C4-2B (cell line): ENCODE data around the gene SSBP2.

Source experiments
- ZFX ChIP-seq: fragments of 450-650 bp; IDR thresholded peaks from 2 replicates; pipeline ENCODE4 v1.6.1; 2017
- TF ChIP-seq, protein P1 (sequence below): fragments of 450-650 bp; conservative IDR thresholded peaks from 2 replicates; pipeline ENCODE4 v1.5.1; 2017; ENCODE audit warnings: mild to moderate bottlenecking

DNA sequence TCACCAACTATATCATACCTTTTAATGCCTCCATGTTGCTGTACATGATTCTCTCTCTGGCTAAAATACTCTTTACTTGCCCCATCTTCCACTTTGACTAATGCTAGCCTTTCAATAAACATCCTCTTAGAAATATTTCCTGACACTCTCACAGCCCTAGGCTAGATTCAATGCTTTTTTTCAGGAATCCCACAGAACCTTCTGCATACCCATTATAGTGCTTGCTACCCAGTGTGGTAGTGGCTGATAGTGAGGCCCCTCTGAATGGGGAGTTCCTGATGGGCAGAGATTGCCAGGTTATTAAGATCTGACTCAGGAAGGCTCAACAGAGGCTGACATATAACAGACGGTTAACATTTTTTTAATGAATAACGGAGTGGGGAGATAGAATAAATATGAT lies 11.6 kb downstream of the SSBP2 start:
- TF ChIP-seq, protein P1, sequence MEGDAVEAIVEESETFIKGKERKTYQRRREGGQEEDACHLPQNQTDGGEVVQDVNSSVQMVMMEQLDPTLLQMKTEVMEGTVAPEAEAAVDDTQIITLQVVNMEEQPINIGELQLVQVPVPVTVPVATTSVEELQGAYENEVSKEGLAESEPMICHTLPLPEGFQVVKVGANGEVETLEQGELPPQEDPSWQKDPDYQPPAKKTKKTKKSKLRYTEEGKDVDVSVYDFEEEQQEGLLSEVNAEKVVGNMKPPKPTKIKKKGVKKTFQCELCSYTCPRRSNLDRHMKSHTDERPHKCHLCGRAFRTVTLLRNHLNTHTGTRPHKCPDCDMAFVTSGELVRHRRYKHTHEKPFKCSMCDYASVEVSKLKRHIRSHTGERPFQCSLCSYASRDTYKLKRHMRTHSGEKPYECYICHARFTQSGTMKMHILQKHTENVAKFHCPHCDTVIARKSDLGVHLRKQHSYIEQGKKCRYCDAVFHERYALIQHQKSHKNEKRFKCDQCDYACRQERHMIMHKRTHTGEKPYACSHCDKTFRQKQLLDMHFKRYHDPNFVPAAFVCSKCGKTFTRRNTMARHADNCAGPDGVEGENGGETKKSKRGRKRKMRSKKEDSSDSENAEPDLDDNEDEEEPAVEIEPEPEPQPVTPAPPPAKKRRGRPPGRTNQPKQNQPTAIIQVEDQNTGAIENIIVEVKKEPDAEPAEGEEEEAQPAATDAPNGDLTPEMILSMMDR: no peak
- no peak for TF ChIP-seq ZFX
